GM20000 (cell line): ENCODE measurements around the gene MTG1.
A peak's percentile ranks its signal among the peaks of the same experiment; 100 is the strongest.
"Not testable (repeated sequence)": the region's sequence is repeated elsewhere in the genome, so short reads cannot be mapped to it uniquely, and the experiment has no call there.

Experiments
- DNase-seq: peaks from one replicate; pipeline ENCODE4 v3.0.0; 2012; ENCODE audit warnings: low spot score
- CTCF ChIP-seq: IDR thresholded peaks from 2 replicates; pipeline ENCODE4 v1.5.1; 2012; ENCODE audit warnings: mild to moderate bottlenecking, control low read depth; ENCODE audit errors: extremely low read depth, missing control alignments

Gene MTG1

GRCh38 chr10:133438711-133439273, 44.8 kb downstream of the MTG1 start:
- peak; percentile 76 for DNase-seq
- TF ChIP-seq CTCF: peak; percentile 6

GRCh38 chr10:133439517-133440461, 45.8 kb downstream of the MTG1 start:
- TF ChIP-seq CTCF: no peak
- DNase-seq: no peak

GRCh38 chr10:133440633-133441285, 46.8 kb downstream of the MTG1 start:
- no peak for DNase-seq
- TF ChIP-seq CTCF: no peak

GRCh38 chr10:133441356-133441755, 47.4 kb downstream of the MTG1 start:
- not testable (repeated sequence) for DNase-seq

- no peak for TF ChIP-seq CTCF
- DNase-seq: no peak
Measured at GRCh38 chr10:133441780-133442179, 47.8 kb downstream of the MTG1 start.

- DNase-seq: no peak
- TF ChIP-seq CTCF: no peak
Measured at GRCh38 chr10:133442191-133442966, 48.4 kb downstream of the MTG1 start.

GRCh38 chr10:133442967-133443924, 49.3 kb downstream of the MTG1 start:
- TF ChIP-seq CTCF: no peak
- no peak for DNase-seq
